CD1c-positive myeloid dendritic cell (primary cell): ENCODE results near the gene MMP17.

Source experiments
- DNase-seq: peaks from one replicate; pipeline ENCODE4 v3.0.0-alpha.2; 2016; ENCODE audit errors: extremely low spot score

The MMP17 gene

DNA sequence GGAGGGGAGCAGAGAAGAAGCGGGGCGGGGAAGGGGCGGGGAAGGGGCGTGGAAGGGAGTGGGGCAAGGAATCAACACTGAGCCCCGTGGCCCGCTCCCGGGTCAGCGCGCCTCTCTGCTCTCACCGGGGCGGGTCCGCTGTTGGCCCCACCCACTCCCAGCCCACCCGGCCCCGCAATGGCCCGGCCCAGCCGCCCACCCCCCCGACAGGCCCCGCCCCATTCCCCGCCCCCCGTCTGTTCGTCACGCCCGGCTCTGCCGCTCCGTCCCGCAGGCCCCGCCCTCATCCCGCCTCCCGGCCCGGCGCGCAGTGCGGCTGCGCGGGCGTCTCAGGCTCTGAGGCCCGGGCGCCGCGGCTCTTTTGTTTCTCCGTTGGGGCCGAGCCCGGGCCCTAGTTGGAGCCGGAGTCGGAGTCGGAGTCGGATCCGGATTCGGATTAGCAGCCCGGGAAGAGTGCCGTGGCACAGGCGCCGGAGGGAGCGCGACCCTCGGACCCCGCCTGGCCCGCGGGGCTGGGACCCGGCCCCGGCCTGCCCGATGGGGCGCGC, 66.2 kb downstream of the MMP17 start, which contains the start of gene ULK1:
Gene ULK1, plus strand, starts transcription at position 310 of the 548 bp plus-strand sequence. CDS start 380 bp downstream, outside the sequence.
- DNase-seq = peak; percentile 96

DNA sequence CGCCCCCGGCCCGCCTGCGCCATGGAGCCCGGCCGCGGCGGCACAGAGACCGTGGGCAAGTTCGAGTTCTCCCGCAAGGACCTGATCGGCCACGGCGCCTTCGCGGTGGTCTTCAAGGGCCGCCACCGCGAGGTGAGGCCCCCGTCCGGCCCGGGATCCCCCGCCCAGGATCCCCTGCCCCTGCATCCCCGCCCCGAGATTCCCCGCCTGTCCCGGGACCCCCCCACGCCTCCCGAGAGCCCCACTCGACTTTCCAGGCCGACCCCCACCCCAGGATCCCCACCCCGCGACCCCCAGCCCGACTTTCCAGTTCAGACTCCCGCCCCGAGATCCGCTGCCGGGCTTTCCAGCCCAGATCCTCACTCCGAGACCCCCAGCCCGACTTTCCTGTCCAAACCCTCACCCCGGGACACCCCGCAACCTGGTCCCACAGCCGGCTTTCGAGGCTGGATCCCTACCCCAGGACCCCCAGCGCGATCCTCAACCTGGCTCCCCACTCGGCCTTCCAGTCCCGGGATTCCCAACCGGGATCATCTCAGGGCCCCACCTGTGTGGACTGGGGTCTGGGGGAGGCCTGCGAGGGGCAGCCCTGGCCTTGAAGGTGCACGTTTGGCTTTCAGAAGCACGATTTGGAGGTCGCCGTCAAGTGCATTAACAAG, 66.9 kb downstream of the MMP17 start:
- no peak for DNase-seq

DNA sequence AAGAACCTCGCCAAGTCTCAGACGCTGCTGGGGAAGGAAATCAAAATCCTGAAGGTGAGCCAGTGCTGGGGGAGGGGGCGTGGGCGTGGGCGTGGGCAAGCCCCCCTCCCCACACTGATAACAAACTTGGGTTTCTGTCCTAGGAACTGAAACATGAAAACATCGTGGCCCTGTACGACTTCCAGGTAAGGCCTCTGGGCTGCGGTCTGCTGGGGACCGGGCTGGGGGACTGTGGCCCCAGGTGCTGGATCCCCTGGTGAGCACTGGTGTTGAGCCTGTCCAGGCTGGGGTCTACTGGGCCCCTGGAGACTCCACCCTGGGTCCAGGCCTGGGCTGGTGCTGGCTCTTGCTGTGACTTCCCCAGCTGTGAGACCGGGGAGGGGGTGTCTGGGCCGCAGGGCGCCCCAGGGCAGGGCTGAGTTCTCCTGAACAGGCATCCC, 67.5 kb downstream of the MMP17 start:
- no peak for DNase-seq

DNA sequence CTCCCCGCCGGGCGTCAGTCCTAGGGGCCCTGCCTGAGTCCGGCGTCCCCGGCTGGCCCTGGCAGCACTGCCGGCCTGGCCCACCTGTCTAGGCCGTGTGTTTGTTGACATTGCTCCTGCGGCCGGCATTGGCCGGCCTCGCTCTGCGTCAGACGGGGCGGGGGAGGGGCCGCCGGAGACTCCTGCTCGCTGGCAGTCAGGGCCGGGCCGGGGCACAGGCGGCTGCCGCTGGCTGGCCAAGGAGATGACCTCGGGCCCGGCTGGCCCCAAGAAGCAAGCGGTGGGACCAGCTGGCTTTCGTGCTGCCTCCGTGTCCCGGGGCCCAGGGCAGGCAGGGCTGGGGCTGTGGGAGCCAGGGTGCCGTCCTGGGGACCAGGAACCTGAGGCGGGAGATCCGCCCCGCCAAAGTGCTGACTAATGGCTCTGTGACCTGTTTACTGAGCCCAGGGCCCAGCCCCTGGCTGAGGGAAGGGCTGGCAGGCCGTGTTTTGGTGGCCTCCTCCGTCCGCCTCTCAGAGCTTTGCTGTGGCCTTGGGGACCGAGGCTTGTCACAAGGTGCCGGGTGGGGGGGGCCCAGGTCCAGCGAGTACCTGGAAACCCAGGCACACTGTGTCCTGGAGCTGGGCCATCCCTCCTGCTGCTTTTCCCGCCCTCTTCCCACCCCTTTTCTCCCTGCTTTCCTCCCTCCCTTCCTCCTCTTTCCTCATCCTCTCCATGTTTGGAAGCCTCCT, 68.1 kb downstream of the MMP17 start:
- DNase-seq = peak; percentile 80

DNA sequence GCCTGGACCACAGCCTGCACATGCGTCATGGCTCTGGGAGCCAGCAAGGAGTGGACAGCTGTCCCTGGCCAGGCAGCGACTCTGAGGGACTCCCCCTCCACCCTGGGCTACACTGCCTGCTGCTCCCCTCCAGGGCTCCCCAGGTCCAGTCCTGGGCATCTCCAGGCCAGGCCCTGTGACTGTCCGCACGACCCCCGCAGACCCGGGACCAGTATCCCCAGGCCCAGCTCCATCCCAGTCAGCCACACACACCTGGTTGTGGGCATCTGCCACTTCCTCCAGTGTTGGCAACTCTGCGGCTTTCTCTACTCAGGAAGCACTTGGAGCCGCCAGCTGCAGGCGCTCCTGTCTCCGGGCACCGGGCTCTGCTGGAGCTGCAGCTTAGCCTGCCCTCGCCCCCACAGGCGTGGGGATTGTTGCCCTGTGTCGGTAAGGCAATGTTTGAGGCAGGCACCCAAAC, 68.6 kb downstream of the MMP17 start:
- no peak for DNase-seq

DNA sequence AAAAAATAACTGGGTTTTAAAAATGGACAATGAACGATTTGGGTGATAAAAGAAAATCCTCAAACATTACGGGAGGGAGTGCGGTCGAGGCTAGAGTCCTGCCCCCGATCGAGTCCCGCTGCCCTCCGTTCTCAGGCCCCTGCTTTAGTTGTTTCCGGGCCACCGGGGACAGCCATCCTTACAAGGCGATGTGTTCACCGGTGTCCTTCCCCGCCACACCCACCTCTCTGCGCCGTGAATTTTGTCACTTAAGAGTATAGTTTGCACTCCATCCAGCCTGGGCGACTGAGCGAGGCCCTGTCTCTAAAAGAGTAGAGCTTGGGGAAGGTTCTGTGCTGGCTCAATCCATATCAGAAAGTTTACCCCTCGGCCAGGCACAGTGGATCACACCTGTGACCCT, 69.1 kb downstream of the MMP17 start:
- DNase-seq = no peak

DNA sequence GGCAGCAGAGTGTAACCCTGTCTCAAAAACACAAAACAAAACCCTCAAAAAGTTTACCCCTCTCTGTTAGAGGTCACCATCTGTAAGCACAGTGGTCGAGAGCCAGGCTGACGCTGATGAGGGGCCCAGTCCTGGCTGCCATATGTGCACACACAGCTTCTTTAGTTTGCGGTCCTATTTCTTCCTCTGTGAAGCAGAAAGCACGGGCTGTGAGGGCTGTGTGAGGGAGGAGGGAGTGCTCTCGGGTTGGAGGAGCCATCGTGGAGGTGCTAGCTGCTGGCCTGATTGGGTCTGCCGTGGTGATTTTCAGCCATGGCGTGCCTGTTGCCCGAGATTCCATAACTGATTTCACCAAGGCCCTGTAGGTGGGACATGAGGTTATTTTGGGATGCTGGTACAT, 69.7 kb downstream of the MMP17 start:
- DNase-seq = no peak

DNA sequence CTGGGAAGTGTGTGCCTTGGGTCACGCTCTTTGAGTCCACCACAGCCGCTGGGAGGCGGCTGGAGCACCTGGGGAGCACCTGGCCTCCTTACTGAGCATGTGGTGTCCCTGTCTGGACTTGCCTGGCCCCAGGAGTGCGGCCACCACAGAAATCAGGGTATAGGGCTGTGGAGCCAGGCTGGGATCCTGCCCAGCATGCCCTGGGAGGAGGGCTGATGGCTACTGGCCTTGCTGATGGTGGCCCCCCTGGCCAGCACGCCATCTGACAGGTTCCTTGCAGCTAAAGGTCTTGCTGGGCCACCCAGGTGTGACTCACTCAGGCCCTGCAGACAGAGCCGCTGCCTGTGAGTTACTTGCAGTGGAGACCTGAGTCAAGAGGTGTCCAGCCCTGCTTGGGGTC, 72.2 kb downstream of the MMP17 start:
- no peak for DNase-seq
